ENCODE data around the gene CYFIP1. TPM values are rescaled to one million over a fixed set of nuclear protein-coding genes. Genes with fewer than 3 reads are reported as not detected.

Gene CYFIP1
- polyA plus RNA-seq, 3 donors = 90.9 to 100 (median 95.8) TPM

GRCh38 chr15:22866079-22866478 lies 114.1 kb downstream of the CYFIP1 start:
- DNase-seq (ENCODE audit: extremely low read depth in 1 of 11, low read depth in 9 of 11, low spot score in 4 of 11) = no peak

DNA sequence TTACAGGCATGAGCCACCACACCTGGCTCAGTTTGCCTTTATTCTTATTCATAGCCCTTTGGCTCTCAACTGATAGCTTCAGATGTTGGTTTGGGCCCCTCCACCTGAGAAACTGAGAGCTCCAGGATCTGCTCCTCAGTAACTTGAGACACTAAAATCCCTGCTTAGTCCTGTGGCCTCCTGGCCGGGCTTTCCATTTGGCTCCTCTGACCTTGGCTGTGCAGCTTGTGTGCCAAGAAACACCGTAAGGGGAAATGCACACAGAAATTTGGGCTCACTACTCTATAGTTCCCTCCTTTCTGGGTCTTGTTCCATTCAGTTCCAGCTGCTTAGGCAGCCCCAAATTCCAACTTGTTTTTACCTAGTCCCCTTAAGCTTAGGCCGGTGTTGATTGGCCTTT lies 116.8 kb downstream of the CYFIP1 start:
- no peak for DNase-seq (ENCODE audit: extremely low read depth in 1 of 11, low read depth in 9 of 11, low spot score in 4 of 11)

- no peak for DNase-seq (ENCODE audit: extremely low read depth in 1 of 11, low read depth in 9 of 11, low spot score in 4 of 11)
Observed at GRCh38 chr15:22861161-22861560, 119.0 kb downstream of the CYFIP1 start.

DNA sequence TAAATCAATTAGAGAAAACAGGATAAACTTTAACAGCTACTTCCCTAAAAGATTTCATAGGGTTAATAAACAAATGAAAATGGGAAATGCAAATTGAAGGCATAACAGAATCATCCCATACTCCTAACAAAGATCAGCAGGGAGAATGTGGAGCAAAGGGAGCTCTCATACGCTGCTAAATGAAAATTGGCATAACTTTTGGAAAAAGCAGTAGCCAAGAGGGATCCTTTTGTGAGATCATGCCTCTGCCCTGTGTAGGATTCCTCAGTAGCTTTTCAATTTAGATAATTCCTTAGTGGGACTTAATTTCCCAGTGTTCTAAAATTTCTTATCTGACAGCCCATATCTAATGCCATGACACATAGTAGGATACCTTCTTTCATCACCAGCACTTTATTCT lies 123.5 kb downstream of the CYFIP1 start:
- no peak for DNase-seq (ENCODE audit: extremely low read depth in 1 of 11, low read depth in 9 of 11, low spot score in 4 of 11)

DNA sequence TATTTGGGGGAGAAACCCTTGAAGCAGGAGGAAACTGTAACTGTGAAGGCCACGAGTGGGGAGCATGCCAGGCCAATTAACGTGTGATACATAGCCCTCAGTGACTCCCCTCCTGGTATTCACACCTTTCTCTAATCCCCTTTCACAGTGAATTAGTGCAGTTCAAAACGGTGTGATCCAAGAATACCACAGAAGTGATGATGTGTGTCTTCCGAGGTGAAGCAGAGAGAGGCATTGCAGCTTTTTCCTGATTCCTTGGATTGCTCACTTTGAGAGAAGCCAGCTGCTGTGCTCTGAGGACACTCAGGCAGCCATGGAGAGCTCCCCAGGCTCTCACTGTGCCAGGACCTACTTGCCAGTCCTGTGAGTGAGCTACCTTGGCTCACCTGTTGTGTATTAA lies 124.4 kb downstream of the CYFIP1 start:
- no peak for DNase-seq (ENCODE audit: extremely low read depth in 1 of 11, low read depth in 9 of 11, low spot score in 4 of 11)

DNA sequence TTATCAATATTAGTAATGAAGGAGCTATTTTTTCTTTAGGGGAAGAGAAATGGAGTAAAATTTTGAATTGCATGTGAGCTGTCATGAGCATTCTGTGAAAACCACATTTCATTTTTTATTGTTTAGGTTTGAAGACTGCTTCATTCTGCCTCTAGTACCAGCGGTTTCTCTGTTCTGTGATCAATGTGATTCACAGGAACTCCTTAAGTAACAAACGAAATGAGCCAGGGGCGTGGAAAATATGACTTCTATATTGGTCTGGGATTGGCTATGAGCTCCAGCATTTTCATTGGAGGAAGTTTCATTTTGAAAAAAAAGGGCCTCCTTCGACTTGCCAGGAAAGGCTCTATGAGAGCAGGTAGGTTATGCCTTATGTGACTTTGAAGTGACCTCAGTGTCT lies 128.7 kb downstream of the CYFIP1 start:
- DNase-seq (ENCODE audit: extremely low read depth in 1 of 11, low read depth in 9 of 11, low spot score in 4 of 11) = no peak

DNA sequence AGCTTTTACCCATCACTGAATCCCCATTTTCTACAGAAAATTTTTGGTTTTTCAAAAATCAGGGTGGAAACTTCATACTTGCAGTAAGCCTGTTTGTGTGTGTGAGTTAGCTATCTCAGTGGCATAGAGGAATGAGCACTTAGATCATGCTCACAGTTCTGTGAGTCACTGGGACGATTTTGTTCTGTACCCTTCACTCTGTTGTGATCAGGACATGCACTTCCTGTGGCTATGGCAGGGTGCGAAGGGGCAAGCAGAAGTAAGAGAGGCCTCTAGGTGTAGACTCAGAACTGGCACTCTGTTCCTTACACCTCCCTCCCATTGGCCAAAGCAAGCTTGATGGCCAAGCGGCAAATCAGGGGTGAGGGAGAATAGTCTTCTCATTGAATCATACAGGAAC lies 130.1 kb downstream of the CYFIP1 start:
- no peak for DNase-seq (ENCODE audit: extremely low read depth in 1 of 11, low read depth in 9 of 11, low spot score in 4 of 11)

GRCh38 chr15:22846073-22846472 lies 134.1 kb downstream of the CYFIP1 start:
- no peak for DNase-seq (ENCODE audit: extremely low read depth in 1 of 11, low read depth in 9 of 11, low spot score in 4 of 11)

DNA sequence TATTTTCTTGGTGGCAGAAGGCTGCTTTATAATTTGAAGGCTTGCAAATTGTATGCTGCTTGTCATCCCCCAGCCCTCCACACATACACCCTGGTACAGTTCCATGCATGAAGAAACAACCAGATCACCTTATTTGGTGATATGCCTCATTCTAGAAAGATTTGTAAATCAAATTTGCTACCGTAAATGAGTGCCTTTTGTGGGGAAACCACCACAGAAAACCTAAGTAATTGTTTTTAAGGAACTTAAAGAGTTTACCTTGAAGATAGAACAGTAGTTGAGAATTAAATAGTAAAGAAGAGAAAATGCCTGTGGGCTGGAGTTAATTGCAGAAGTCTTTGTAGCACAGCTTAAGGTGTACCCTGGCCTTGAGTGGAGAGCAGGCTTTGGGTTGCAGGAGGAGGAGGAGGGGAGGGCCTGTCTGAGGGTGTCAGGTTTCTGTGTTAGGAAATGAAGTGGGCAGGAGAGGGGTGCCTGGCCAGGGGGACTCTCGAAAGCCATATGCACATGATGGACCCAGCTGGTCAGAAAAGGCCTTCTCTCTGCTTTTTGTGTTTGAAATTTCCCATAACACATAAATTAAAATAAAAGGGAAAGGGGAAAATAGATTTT lies 134.8 kb downstream of the CYFIP1 start:
- peak in 1 of 11 donors; percentile 43 for DNase-seq (ENCODE audit: extremely low read depth in 1 of 11, low read depth in 9 of 11, low spot score in 4 of 11)

- DNase-seq (ENCODE audit: extremely low read depth in 1 of 11, low read depth in 9 of 11, low spot score in 4 of 11) = no peak
Observed at GRCh38 chr15:22844421-22845288, 135.5 kb downstream of the CYFIP1 start.

- DNase-seq (ENCODE audit: extremely low read depth in 1 of 11, low read depth in 9 of 11, low spot score in 4 of 11) = no peak
Observed at GRCh38 chr15:22839046-22839695, 141.0 kb downstream of the CYFIP1 start.

DNA sequence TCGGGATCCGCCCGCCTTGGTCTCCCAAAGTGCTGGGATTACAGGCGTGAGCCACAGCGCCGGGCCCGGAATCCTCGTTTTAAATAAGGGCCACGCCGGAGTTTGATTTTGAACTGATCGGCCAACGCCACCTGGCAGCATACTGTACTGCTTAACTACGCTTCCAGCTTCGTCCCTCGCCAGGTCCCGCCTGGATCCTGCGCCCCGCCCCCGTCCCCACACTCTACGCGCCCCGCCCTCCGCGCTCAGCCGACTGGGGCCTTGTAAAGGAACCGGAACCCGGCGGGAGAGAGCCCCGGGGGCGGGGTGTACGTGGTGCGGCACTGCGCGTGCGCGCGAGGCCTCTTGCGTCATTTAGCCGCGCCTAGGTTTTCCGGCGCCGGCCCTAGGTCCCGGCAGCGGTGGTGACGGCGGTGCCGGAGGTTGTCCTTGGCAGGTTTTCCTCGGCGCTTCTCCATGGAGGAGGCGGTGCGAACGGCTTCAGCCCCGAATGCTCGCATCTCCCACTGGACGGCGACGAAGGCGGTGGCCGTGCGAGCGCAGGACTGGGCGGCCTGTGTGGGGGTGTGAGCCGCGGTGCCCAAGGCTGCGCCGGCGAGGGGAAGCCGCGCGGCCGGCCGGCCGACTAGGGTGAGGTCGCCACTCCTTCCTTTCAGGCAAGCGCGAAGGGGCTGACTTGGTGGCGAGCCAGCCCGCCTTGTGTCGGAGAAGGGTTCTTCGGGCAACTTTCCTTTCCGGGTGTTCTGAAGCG lies 141.7 kb downstream of the CYFIP1 start, which contains the start of gene NIPA2:
Gene NIPA2, plus strand, starts transcription at position 375 of the 751 bp plus-strand sequence. CDS start 13,066 bp downstream, outside the sequence.
- DNase-seq (ENCODE audit: extremely low read depth in 1 of 11, low read depth in 9 of 11, low spot score in 4 of 11) = peak; percentile 90 to 97 (median 96)

- no peak for DNase-seq (ENCODE audit: extremely low read depth in 1 of 11, low read depth in 9 of 11, low spot score in 4 of 11)
Observed at GRCh38 chr15:22831473-22831872, 148.7 kb downstream of the CYFIP1 start.

DNA sequence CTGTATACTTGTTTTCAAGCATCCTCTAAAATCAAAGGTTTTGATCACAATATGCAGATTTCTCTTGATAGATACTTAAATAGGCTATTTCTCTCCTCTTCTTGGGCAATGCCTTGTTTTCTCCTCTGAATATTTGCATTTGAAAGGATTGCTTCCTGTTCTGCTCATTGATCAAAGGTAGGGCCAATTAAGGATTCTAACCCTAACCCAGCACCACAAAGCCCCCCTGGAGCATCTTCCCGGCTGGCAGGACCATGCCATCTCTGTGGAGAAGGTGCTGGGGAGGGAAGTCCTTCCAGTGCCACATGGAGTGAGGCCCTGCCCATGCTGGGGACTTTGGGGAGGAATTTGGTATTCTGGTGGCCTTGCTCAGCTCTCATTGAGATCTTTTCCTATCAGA lies 153.0 kb downstream of the CYFIP1 start:
- DNase-seq (ENCODE audit: extremely low read depth in 1 of 11, low read depth in 9 of 11, low spot score in 4 of 11) = no peak

DNA sequence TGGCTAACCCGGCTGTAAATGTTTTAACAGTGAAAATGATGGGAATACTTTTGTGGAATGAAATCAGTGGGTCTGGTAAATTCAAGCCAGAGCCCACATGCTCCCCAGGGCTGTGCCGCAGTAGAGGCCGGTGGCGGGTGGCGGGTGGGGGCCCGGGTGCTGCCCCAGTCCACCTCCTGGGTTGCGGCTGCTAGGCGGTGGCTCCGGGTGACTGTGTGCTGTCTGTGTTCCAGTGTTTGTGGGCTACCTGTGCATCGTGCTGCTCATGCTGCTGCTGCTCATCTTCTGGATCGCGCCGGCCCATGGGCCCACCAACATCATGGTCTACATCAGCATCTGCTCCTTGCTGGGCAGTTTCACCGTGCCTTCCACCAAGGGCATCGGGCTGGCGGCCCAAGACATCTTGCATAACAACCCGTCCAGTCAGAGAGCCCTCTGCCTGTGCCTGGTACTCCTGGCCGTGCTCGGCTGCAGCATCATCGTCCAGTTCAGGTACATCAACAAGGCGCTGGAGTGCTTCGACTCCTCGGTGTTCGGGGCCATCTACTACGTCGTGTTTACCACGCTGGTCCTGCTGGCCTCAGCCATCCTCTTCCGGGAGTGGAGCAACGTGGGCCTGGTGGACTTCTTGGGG lies 156.6 kb downstream of the CYFIP1 start:
- no peak for DNase-seq (ENCODE audit: extremely low read depth in 1 of 11, low read depth in 9 of 11, low spot score in 4 of 11)

DNA sequence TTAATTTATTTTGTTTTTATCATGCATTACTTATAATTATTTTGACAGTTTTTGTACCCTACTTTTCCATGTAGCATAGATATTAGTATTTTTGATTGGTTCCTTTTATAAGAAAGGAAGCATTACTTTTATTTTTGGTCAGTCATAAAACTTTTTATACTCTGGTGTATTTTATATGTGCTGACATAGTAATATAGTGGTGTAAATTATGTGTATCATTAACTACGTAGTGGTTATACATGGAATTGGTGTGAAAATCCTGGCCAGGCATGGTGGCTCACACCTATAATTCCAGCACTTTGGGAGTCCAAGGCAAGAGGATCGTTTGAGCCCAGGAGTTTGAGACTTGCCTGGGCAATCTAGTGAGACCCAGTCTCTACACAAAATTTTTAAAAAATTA lies 160.5 kb downstream of the CYFIP1 start:
- DNase-seq (ENCODE audit: extremely low read depth in 1 of 11, low read depth in 9 of 11, low spot score in 4 of 11) = no peak

Measured in renal cortex interstitium (tissue), 11 donors.